Suprapubic skin (tissue), 4 donors: ENCODE results near the gene GNB5. TPM values are rescaled to one million over a fixed set of nuclear protein-coding genes. Genes with fewer than 3 reads are reported as not detected.

ENCODE experiments used
- DNase-seq, 2 donors: peaks; one replicate each; pipeline ENCODE4 v3.0.0-alpha.2; 2019; ENCODE audit warnings: low spot score in 2 of 2
- H3K27ac ChIP-seq: fragments of 200-600 bp; sonication (generic); one replicate; pipeline ENCODE4 v1.5.1; 2019
- H3K27me3 ChIP-seq: fragments of 200-600 bp; sonication (generic); one replicate; pipeline ENCODE4 v1.5.1; 2019
- H3K36me3 ChIP-seq: fragments of 200-600 bp; sonication (generic); one replicate; pipeline ENCODE4 v1.5.1; 2019
- H3K4me1 ChIP-seq: fragments of 200-600 bp; sonication (generic); one replicate; pipeline ENCODE4 v1.5.1; 2019
- H3K4me3 ChIP-seq: fragments of 200-600 bp; sonication (generic); one replicate; pipeline ENCODE4 v1.5.1; 2019; ENCODE audit warnings: mild to moderate bottlenecking
- H3K9me3 ChIP-seq: fragments of 200-600 bp; sonication (generic); one replicate; pipeline ENCODE4 v1.5.1; 2019
- EP300 ChIP-seq: sonication (generic); formaldehyde crosslinking; IDR thresholded peaks from one replicate; pipeline ENCODE4 v1.6.1; 2017; ENCODE audit warnings: antibody characterized with exemption
- POLR2A ChIP-seq, 2 donors: fragments of 450-650 bp; IDR thresholded peaks; one replicate each; pipeline ENCODE4 v1.6.1; 2017; ENCODE audit warnings: antibody characterized with exemption in 2 of 2, mild to moderate bottlenecking in 2 of 2, moderate library complexity in 2 of 2
- POLR2AphosphoS5 ChIP-seq, 3 donors: sonication (generic); formaldehyde crosslinking; IDR thresholded peaks; one replicate each; pipeline ENCODE4 v1.6.1; 2017; ENCODE audit warnings: antibody characterized with exemption in 3 of 3
- WGBS: methylation state at CpG from one replicate; pipeline ENCODE4 v1.1.5; 2018; 5-methylcytosine and 5-hydroxymethylcytosine counted together
- total RNA-seq, 4 donors: library from RNA; depleted of rRNA; stranded (reverse); fragments of >200 nt; gene quantifications; one replicate each; pipeline ENCODE4 v1.1.0, GENCODE V29; 2016
- TF ChIP-seq, protein P1 (sequence below), 2 donors: fragments of 200-600 bp in 1 of 2; fragments of 450-650 bp in 1 of 2; sonication (generic) in 1 of 2; IDR thresholded peaks; one replicate each; pipeline ENCODE4 v1.5.1; 2016 to 2019; ENCODE audit warnings: antibody characterized with exemption in 2 of 2, mild to moderate bottlenecking in 1 of 2, moderate library complexity in 1 of 2

The GNB5 gene
- total RNA-seq, 4 donors from 2014 or later, result 17.1 to 30.8 (median 24.9) TPM

DNA sequence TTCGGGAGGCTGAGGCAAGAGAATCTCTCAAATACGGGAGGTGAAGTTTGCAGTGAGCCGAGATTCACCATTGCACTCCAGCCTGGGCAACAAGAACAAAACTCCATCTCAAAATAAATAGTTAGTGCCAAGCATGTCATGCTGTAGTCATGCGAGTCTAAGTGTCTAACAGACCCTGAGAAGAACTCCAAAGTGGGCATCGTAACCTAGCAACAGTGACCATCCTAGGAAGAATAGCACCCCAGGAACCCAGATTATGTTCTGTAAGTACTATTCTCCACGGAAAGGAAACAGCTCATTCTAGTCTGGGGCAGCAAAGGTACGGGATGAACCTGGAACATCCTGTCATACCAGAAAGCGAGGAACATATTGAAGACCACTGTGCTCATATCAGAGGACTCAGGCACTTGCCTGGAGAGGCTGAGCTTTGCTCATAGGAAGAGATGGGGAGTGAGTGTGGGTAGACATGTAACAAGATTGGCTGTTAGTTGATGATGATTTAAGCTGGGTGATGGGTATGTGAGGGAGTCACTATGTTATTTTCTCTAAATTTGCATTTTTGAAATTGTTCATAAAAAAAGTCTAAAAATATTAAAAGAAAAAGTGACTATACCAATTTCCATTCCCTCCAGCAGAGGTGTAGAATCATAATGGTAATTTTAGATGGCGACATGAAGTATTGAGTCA lies 110.3 kb downstream of the GNB5 start:
- no peak for DNase-seq
- WGBS, result 93% methylated on average over 9 of the region's 9 CpGs
- no peak overlapping the region for H3K4me3 ChIP-seq

DNA sequence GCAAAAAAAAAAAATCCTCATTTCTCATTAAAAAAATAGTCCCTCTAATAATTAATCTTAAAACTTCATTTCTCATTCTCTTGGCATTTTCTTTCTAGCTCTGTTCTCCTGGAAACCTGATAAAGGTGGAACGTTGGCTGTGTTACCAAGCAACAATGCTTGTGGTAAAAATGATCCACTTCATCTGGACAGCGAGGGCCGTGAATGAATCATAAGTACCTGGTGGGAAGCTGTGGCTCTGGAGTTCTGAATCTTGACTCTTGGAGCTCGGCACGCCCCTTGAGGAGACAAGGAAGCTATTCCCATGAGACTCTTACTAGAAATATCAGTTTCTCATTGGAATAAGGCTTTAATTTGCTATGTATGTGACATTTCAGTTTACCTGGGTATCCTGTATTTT lies 111.2 kb downstream of the GNB5 start:
- H3K27ac ChIP-seq, result no peak overlapping the region
- TF ChIP-seq POLR2A (IDR thresholded peaks at IDR 0.05), result no peak
- TF ChIP-seq EP300, result no peak
- TF ChIP-seq, protein P1, sequence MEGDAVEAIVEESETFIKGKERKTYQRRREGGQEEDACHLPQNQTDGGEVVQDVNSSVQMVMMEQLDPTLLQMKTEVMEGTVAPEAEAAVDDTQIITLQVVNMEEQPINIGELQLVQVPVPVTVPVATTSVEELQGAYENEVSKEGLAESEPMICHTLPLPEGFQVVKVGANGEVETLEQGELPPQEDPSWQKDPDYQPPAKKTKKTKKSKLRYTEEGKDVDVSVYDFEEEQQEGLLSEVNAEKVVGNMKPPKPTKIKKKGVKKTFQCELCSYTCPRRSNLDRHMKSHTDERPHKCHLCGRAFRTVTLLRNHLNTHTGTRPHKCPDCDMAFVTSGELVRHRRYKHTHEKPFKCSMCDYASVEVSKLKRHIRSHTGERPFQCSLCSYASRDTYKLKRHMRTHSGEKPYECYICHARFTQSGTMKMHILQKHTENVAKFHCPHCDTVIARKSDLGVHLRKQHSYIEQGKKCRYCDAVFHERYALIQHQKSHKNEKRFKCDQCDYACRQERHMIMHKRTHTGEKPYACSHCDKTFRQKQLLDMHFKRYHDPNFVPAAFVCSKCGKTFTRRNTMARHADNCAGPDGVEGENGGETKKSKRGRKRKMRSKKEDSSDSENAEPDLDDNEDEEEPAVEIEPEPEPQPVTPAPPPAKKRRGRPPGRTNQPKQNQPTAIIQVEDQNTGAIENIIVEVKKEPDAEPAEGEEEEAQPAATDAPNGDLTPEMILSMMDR (IDR thresholded peaks at IDR 0.05), result no peak
- TF ChIP-seq POLR2AphosphoS5 (IDR thresholded peaks at IDR 0.05), result no peak
- H3K4me1 ChIP-seq, result peaks cover 32% of the 10 kb centered on the region
- no peaks in the 10 kb centered on the region for H3K27me3 ChIP-seq
- H3K36me3 ChIP-seq, result no peaks in the 10 kb centered on the region
- no peaks in the 10 kb centered on the region for H3K9me3 ChIP-seq
- 82% methylated on average over 5 of the region's 5 CpGs for WGBS
- H3K4me3 ChIP-seq, result no peak overlapping the region
- no peak for DNase-seq

More for the DNA sequence above, 110.3 kb downstream of the GNB5 start:
- H3K9me3 ChIP-seq, result no peaks in the 10 kb centered on the region
- H3K27ac ChIP-seq, result no peak overlapping the region
- TF ChIP-seq EP300 (no peak), POLR2A (IDR thresholded peaks at IDR 0.05) (no peak), POLR2AphosphoS5 (IDR thresholded peaks at IDR 0.05) (no peak)
- TF ChIP-seq, protein P1 (IDR thresholded peaks at IDR 0.05), result no peak
- H3K27me3 ChIP-seq, result no peaks in the 10 kb centered on the region
- peaks cover 32% of the 10 kb centered on the region for H3K4me1 ChIP-seq
- no peaks in the 10 kb centered on the region for H3K36me3 ChIP-seq

DNA sequence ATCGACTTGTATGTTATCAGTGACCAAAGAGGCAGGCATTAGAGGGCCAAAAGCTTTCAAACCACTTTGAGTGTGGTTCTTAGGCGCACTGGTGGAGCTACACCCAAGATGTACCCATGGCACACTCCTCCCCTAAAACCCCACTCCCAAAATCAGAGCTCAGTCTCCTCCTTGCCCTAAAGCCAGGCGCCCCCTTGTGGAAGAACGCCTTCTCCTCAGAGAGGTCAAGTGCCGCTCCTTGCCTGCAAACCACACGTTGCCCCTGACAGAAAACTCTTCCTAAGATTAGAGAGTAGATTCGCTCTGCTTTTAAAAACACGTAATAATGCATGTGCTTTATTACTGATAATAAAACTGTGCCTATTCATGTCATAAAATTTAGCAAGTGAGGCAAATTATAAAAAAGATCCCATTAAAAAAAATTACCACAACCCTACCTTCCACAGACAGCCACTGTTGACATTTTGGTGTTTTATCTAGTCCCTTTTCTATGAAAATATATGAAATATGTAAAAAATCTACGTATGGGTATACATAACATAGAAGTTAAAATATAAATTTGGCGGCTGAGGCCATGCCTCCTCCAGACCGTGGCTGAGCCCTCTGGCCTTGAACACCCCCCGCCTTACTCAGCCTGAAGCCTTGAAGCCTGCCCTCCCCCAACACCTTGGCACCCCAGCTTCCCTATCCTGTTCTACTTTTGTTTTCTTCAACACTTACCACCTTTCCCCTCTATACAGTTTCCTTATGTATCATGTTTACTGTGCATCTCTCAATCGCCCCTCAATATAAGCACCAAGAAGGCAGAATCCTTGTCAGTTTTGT lies 112.1 kb downstream of the GNB5 start:
- TF ChIP-seq POLR2A (IDR thresholded peaks at IDR 0.05) (no peak), EP300 (no peak), POLR2AphosphoS5 (IDR thresholded peaks at IDR 0.05) (no peak)
- TF ChIP-seq, protein P1 (IDR thresholded peaks at IDR 0.05), result peak; percentile 68 to 79
- no peaks in the 10 kb centered on the region for H3K9me3 ChIP-seq
- peaks cover 32% of the 10 kb centered on the region for H3K4me1 ChIP-seq
- H3K36me3 ChIP-seq, result no peaks in the 10 kb centered on the region
- WGBS, result 60% methylated on average over 13 of the region's 13 CpGs
- peak overlapping the region; percentile 91 for H3K27ac ChIP-seq
- H3K4me3 ChIP-seq, result no peak overlapping the region
- DNase-seq, result peak; percentile 83 to 88
- H3K27me3 ChIP-seq, result no peaks in the 10 kb centered on the region

DNA sequence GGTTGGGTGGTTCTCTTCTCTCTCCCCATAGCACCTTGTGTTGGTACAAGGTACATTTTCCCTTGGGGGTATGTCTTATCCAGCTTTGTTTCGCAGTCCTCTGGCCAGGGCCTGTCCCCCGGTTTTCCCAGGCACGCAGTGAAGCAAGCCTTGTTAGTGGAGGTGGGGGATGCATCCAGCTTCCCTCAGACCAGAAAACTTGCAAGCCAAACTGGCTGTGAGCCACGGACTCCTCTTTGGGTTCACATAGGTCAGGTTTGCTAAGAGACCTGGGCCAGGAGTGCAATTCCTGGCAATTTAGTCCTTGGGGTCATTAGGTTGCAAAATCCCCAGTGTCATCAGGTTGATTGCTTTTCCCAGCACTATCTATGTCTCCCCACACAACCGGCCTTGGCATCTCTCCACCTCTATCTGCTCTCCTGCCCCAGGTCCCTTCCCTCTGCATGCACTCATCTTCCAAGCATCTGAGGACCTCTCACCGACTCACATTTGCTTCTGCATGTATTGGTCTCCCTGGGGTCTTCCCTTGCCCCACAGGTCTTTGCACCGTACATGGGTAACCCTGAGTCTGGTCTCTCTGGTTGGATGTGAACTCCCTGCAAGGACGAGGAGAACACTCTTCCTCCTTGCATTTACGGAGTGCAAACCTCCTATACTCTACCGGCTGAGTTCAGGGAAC lies 112.9 kb downstream of the GNB5 start:
- no peaks in the 10 kb centered on the region for H3K9me3 ChIP-seq
- TF ChIP-seq, protein P1 (IDR thresholded peaks at IDR 0.05), result no peak
- TF ChIP-seq POLR2A (IDR thresholded peaks at IDR 0.05) (no peak), POLR2AphosphoS5 (IDR thresholded peaks at IDR 0.05) (no peak), EP300 (no peak)
- DNase-seq, result no peak
- no peak overlapping the region for H3K4me3 ChIP-seq
- no peaks in the 10 kb centered on the region for H3K36me3 ChIP-seq
- H3K4me1 ChIP-seq, result peaks cover 32% of the 10 kb centered on the region
- peak overlapping the region; percentile 91 for H3K27ac ChIP-seq
- H3K27me3 ChIP-seq, result no peaks in the 10 kb centered on the region
- WGBS, result 80% methylated on average over 10 of the region's 10 CpGs
